Panc1 (cell line): Measurements from ENCODE around the gene TBC1D16. TPM values are rescaled to one million over a fixed set of nuclear protein-coding genes. Genes with fewer than 3 reads are reported as not detected.

Experiments used
- ATAC-seq: fragments of 200-7000 bp; cut with Tn5 transposase; 2 replicates; pipeline ENCODE4 v1.9.1; 2020; ENCODE audit warnings: mild to moderate bottlenecking, moderate library complexity
- BruUV-seq: library from RNA; stranded (reverse); fragments of 400-500 nt; replicated peaks from 2 replicates; lab custom pipeline; 2021; lab: Mats Ljungman, UMichigan
- CTCF ChIA-PET: fragments of 300-600 bp; sonication (Branson Sonifier 250); formaldehyde crosslinking; loops from one replicate; lab custom pipeline; 2022; ENCODE audit warnings: antibody characterized with exemption; lab: Charles Lee
- POLR2A ChIA-PET: fragments of 300-600 bp; sonication (Branson Sonifier 250); formaldehyde crosslinking; loops from one replicate; lab custom pipeline; 2022; ENCODE audit warnings: antibody characterized with exemption; lab: Charles Lee
- DNase-seq: peaks from one replicate; pipeline ENCODE4 v3.0.0-alpha.2; 2010; ENCODE audit warnings: low read depth, low spot score
- H3K27ac ChIP-seq: 2 replicates; pipeline ENCODE4 v1.5.1; 2011; ENCODE audit warnings: mild to moderate bottlenecking, low read length, inconsistent platforms
- H3K27me3 ChIP-seq: fragments of 200-500 bp; sonication (Bioruptor generic); 2 replicates; pipeline ENCODE4 v1.6.0; 2014; ENCODE audit warnings: low read length, inconsistent platforms; ENCODE audit not compliant: control insufficient read depth, insufficient read depth
- H3K36me3 ChIP-seq: fragments of 200-500 bp; sonication (Bioruptor generic); 2 replicates; pipeline ENCODE4 v1.5.1; 2014; ENCODE audit warnings: inconsistent platforms, mild to moderate bottlenecking, low read length, moderate library complexity; ENCODE audit not compliant: control insufficient read depth, insufficient read depth
- H3K4me1 ChIP-seq: 2 replicates; pipeline ENCODE4 v1.5.1; 2011; ENCODE audit warnings: inconsistent platforms, mild to moderate bottlenecking, low read length, moderate library complexity; ENCODE audit not compliant: control insufficient read depth, insufficient read depth
- H3K4me3 ChIP-seq, 2 experiments: 2 replicates each; pipeline ENCODE4 v1.5.1; 2011 to 2012; ENCODE audit warnings: low read depth in 2 of 2, low read length in 2 of 2, mild to moderate bottlenecking in 2 of 2, inconsistent platforms in 1 of 2, moderate library complexity in 1 of 2
- H3K9me3 ChIP-seq: fragments of 200-500 bp; sonication (Bioruptor generic); 2 replicates; pipeline ENCODE4 v1.5.1; 2014; ENCODE audit warnings: low read depth, mild to moderate bottlenecking, inconsistent platforms, low read length, moderate library complexity; ENCODE audit not compliant: control insufficient read depth, insufficient read depth
- POLR2AphosphoS5 ChIP-seq: IDR thresholded peaks from 2 replicates; pipeline ENCODE4 v1.6.1; 2012; ENCODE audit warnings: mild to moderate bottlenecking, low read depth, low read length, moderate library complexity
- SIN3A ChIP-seq: IDR thresholded peaks from 2 replicates; pipeline ENCODE4 v1.6.1; 2012; ENCODE audit warnings: low read depth, mild to moderate bottlenecking, low read length, moderate library complexity, borderline replicate concordance; ENCODE audit not compliant: insufficient read depth
- TCF7L2 ChIP-seq: IDR thresholded peaks from 2 replicates; pipeline ENCODE4 v1.6.1; 2011; ENCODE audit warnings: mild to moderate bottlenecking, low read depth, low read length, inconsistent platforms
- in situ Hi-C: cut with HindIII; loops from 2 replicates; pipeline ENCODE4 v1.10.0; 2016; ENCODE audit warnings: low sequenced_read_pairs, low pct_unique_long_range_greater_than_20kb
- intact Hi-C: fragments of 100-400 bp; cut with micrococcal nuclease; formaldehyde crosslinking; loops from one replicate; pipeline ENCODE4 v1.10.0; 2022; ENCODE audit not compliant: unreplicated experiment
- total RNA-seq: library from RNA; stranded (reverse); gene quantifications from one replicate; pipeline ENCODE4 v1.2.1, GENCODE V29; 2021; ENCODE audit not compliant: unreplicated experiment
- TF ChIP-seq, protein P1 (sequence below), 2 experiments: IDR thresholded peaks; 2 replicates each; pipeline ENCODE4 v1.6.1; 2011 to 2012; ENCODE audit warnings: low read depth in 2 of 2, control low read depth in 1 of 2, low read length in 1 of 2, mild to moderate bottlenecking in 1 of 2, moderate library complexity in 1 of 2; ENCODE audit not compliant: insufficient read depth in 1 of 2
- TF ChIP-seq, protein P2 (sequence below): fragments of 450-650 bp; IDR thresholded peaks from 2 replicates; pipeline ENCODE4 v1.5.1; 2017; ENCODE audit warnings: mild to moderate bottlenecking

Gene TBC1D16
- total RNA-seq, 1 experiment from 2014 or later: 41.6 TPM

DNA sequence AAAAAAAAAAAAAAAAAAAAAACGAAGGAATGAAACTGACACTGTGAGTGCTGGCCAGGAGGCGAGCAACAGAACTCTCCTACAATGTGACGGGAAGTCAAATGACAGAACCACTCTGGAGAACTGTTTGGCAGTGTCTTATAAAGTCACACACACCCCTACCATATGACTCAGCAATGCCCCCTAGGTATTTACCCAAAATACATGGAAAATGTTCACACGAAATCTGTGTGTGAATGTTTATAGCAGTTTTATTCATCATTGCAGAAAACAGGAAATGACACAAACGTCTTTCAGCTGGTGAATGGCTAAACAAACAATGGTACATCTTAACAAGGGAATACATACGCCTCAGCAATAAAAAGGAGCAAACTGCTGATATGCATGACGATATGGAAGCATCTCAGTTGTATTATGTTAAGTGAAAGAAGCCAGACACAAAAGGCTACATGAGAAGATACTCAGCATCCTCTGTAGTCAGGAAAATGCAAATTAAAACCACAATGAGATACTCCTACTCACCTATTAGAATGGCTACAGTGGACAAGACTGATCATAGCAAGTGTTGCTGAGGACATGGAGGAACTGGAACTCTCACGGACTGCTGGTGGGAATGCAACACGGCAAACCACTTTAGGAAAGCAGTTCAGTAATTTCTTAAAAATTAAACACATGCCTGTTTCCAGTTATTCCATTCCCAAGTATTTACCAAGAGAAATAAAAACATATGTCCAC is 74.7 kb downstream of the TBC1D16 start:
- TF ChIP-seq SIN3A (no peak), POLR2AphosphoS5 (no peak), TCF7L2 (no peak)
- TF ChIP-seq, protein P1, sequence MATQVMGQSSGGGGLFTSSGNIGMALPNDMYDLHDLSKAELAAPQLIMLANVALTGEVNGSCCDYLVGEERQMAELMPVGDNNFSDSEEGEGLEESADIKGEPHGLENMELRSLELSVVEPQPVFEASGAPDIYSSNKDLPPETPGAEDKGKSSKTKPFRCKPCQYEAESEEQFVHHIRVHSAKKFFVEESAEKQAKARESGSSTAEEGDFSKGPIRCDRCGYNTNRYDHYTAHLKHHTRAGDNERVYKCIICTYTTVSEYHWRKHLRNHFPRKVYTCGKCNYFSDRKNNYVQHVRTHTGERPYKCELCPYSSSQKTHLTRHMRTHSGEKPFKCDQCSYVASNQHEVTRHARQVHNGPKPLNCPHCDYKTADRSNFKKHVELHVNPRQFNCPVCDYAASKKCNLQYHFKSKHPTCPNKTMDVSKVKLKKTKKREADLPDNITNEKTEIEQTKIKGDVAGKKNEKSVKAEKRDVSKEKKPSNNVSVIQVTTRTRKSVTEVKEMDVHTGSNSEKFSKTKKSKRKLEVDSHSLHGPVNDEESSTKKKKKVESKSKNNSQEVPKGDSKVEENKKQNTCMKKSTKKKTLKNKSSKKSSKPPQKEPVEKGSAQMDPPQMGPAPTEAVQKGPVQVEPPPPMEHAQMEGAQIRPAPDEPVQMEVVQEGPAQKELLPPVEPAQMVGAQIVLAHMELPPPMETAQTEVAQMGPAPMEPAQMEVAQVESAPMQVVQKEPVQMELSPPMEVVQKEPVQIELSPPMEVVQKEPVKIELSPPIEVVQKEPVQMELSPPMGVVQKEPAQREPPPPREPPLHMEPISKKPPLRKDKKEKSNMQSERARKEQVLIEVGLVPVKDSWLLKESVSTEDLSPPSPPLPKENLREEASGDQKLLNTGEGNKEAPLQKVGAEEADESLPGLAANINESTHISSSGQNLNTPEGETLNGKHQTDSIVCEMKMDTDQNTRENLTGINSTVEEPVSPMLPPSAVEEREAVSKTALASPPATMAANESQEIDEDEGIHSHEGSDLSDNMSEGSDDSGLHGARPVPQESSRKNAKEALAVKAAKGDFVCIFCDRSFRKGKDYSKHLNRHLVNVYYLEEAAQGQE (IDR thresholded peaks at IDR 0.05; ENCODE audit: insufficient read depth in 1 of 2, low read depth in 2 of 2, low read length in 1 of 2): no peak
- TF ChIP-seq, protein P2, sequence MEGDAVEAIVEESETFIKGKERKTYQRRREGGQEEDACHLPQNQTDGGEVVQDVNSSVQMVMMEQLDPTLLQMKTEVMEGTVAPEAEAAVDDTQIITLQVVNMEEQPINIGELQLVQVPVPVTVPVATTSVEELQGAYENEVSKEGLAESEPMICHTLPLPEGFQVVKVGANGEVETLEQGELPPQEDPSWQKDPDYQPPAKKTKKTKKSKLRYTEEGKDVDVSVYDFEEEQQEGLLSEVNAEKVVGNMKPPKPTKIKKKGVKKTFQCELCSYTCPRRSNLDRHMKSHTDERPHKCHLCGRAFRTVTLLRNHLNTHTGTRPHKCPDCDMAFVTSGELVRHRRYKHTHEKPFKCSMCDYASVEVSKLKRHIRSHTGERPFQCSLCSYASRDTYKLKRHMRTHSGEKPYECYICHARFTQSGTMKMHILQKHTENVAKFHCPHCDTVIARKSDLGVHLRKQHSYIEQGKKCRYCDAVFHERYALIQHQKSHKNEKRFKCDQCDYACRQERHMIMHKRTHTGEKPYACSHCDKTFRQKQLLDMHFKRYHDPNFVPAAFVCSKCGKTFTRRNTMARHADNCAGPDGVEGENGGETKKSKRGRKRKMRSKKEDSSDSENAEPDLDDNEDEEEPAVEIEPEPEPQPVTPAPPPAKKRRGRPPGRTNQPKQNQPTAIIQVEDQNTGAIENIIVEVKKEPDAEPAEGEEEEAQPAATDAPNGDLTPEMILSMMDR: no peak
- Histone ChIP-seq H3K27me3 (no peaks in the 10 kb centered on the region), H3K9me3 (no peaks in the 10 kb centered on the region), H3K27ac (no peak overlapping the region), H3K4me3 (no peak overlapping the region), H3K36me3 (no peaks in the 10 kb centered on the region), H3K4me1 (no peaks in the 10 kb centered on the region)
- ATAC-seq (peak; percentile 83), DNase-seq (peak; percentile 76)
- CTCF ChIA-PET: no interaction called here
- intact Hi-C loops (no loop called here), in situ Hi-C loops (no loop called here)
- BruUV-seq: no TSS peak
- POLR2A ChIA-PET: no interaction called here

DNA sequence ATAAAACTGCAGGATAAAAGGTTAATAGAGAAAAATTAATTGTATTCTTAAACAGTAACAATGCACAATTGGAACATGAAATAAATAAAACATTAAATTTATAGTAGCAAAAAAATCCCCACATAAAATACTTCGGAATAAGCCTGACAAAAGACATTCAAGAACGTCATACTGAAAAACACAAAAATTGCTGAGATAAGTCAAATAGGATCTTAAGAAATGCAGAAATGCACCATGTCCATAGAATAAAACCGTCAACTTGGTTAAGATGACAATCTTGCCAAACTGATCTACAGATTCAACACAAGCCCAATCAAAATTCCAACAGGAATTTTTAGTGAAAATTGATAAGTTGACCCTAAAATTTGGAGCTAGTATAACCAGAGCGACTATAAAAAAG is 76.6 kb downstream of the TBC1D16 start:
- ATAC-seq: no peak
- CTCF ChIA-PET: no interaction called here

More for the DNA sequence above, 76.6 kb downstream of the TBC1D16 start:
- in situ Hi-C loops: no loop called here
- Histone ChIP-seq H3K4me3 (no peak overlapping the region), H3K4me1 (no peaks in the 10 kb centered on the region), H3K27me3 (no peaks in the 10 kb centered on the region), H3K36me3 (no peaks in the 10 kb centered on the region), H3K9me3 (no peaks in the 10 kb centered on the region), H3K27ac (no peak overlapping the region)
- BruUV-seq: no TSS peak
- POLR2A ChIA-PET: interaction anchor here (0.5 kb wide), 1 partner anchor 32 kb away, joined by 7 read pairs; no protein-coding TSS in a partner anchor
- intact Hi-C loops: no loop called here
- TF ChIP-seq TCF7L2: no peak
- TF ChIP-seq, protein P1 (IDR thresholded peaks at IDR 0.05; ENCODE audit: insufficient read depth in 1 of 2, low read depth in 2 of 2, low read length in 1 of 2): no peak
- DNase-seq: no peak
